ENCODE measurements around the gene WWP2. TPM values are rescaled to one million over a fixed set of nuclear protein-coding genes. Genes with fewer than 3 reads are reported as not detected.

The WWP2 gene
- total RNA-seq, 2 experiments from 2014 or later, result 30.7 to 35.1 TPM

DNA sequence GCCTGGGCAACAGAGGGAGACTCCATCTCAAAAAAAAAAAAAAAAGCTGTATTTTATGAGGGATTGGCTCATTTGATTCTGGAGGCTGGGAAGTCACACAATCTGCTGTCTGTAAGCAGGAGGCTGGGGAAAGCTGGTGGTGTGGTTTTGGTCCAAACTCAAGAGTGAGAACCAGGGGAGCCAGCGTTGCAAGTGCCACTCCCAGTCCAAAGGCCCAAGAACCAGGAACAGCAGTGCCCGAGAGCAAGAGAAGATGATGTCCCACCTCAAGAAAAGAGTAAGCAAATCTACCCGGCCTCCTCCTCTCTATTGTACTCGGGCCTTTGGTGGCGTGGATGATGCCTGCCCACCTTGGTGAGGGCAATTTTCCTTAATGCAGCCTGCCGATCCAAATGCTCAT lies 30.0 kb upstream of the WWP2 start:
- no peaks in the 10 kb centered on the region for H3K36me3 Mint-ChIP-seq (ENCODE audit: low read depth)
- no peak for ATAC-seq
- no peak for DNase-seq
- H3K4me3 Mint-ChIP-seq, result no peak overlapping the region
- H3K9me3 Mint-ChIP-seq, result no peaks in the 10 kb centered on the region
- ChIA-PET CTCF (interaction anchor here (2.1 kb wide), 1 partner anchor 22 kb away, joined by 10 read pairs; the partner anchor contains the start of gene NOB1), POLR2A (interaction anchor here (0.7 to 2.2 kb wide), 3 partner anchors 9 to 23 kb away, joined by 3 to 7 read pairs (median 4); partner anchors contain the start of gene NOB1)
- H3K4me1 Mint-ChIP-seq (ENCODE audit: low read depth), result peaks cover 9% of the 10 kb centered on the region
- H3K27me3 Mint-ChIP-seq, result no peaks in the 10 kb centered on the region
- TF ChIP-seq CTCF (IDR thresholded peaks at IDR 0.05), result no peak
- intact Hi-C loops (cut with micrococcal nuclease), result no loop called here
- no peak overlapping the region for H3K27ac Mint-ChIP-seq

DNA sequence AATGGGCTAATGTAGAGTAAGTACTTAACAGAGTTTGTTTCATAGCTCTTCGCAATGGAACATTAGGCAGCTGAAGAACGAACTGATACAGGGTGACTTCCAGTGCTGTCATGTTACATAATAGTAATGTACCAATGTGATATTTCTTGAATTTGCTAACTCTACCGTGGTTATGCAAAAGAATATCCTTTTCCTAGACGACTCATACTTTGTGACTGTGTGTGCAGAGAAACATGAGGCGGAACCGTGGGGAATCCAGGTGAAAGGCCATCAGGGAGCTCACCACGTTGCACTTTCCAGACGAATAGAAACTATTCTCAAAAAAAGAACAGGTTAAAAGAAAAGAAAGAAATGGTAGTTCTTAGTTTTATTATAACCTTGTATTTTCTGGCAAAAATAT lies 20.6 kb upstream of the WWP2 start:
- Mint-ChIP-seq H3K9me3 (no peaks in the 10 kb centered on the region), H3K27ac (no peak overlapping the region), H3K4me3 (no peak overlapping the region), H3K4me1 (ENCODE audit: low read depth) (no peaks in the 10 kb centered on the region), H3K27me3 (no peaks in the 10 kb centered on the region), H3K36me3 (ENCODE audit: low read depth) (peaks cover 52% of the 10 kb centered on the region)
- DNase-seq (no peak), ATAC-seq (no peak)
- POLR2A ChIA-PET, result interaction anchor here (0.6 to 2.7 kb wide), 6 partner anchors 9 to 22 kb away, joined by 3 to 11 read pairs (median 3); partner anchors contain the start of genes NOB1 and NQO1
- no peak for TF ChIP-seq CTCF (IDR thresholded peaks at IDR 0.05)
- intact Hi-C loops (cut with micrococcal nuclease), result no loop called here
- CTCF ChIA-PET, result interaction anchor here (1.5 to 1.8 kb wide), 2 partner anchors 13 to 32 kb away, joined by 5 to 7 read pairs; partner anchors contain the start of gene NOB1

DNA sequence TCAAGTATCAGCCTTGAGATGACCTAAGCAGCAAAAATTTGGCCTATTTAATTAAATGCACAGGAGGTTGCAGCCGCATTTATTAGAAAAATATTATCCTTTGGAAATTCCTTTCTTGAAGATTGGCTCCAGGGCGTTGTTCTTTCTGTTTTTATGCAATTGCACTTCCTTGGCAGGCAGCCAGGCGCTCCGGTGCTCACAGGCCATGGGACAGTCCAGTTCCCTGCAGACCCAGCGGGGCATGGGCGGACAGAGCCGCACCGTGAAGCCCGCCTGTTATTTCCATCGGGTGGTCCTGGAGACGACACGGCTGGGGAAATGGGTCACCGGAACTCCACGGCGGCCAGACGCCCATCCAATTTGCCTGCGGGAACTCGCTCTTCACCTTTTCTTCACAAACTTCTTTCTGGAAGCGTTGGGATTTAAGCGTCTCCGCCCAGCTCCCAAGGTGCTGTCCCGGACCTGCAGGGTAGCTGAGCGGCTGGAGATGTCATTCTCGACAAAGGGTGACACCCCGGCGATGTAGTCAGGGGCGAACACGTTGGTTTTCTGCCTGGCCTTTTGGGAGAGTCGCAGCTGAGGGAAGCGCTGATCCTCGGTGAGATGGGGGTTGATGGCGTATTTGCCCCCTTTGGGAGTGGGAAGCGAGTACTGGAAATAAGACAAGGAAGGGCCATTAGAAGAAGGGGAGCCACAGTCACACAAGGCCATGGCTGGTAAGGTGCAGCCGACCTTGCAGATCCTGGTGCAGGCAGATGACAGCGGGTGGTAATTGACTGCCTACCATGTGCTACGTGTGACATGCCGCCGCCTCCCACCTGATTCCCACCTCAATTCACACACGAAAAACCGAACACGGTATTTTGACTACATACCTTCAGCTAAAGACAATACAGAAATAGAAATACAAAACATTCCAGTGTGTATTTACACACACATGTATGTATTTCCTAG lies 19.9 kb upstream of the WWP2 start:
- DNase-seq, result no peak
- no peaks in the 10 kb centered on the region for H3K27me3 Mint-ChIP-seq
- peaks cover 54% of the 10 kb centered on the region for H3K36me3 Mint-ChIP-seq (ENCODE audit: low read depth)
- no peak overlapping the region for H3K27ac Mint-ChIP-seq
- TF ChIP-seq CTCF (IDR thresholded peaks at IDR 0.05), result no peak
- no peaks in the 10 kb centered on the region for H3K4me1 Mint-ChIP-seq (ENCODE audit: low read depth)
- CTCF ChIA-PET, result interaction anchor here (0.8 to 1.8 kb wide), 3 partner anchors 12 to 33 kb away, joined by 3 to 7 read pairs (median 5); partner anchors contain the start of gene NOB1
- ATAC-seq, result no peak
- POLR2A ChIA-PET, result interaction anchor here (0.8 to 2.7 kb wide), 5 partner anchors 12 to 21 kb away, joined by 3 to 11 read pairs (median 3); partner anchors contain the start of genes NOB1 and NQO1
- H3K9me3 Mint-ChIP-seq, result no peaks in the 10 kb centered on the region
- H3K4me3 Mint-ChIP-seq, result no peak overlapping the region
- intact Hi-C loops (cut with micrococcal nuclease), result no loop called here

GRCh38 chr16:69744363-69745231 lies 17.5 kb upstream of the WWP2 start:
- intact Hi-C loops (cut with micrococcal nuclease), result no loop called here
- Mint-ChIP-seq H3K36me3 (ENCODE audit: low read depth) (peaks cover 72% of the 10 kb centered on the region), H3K4me3 (no peak overlapping the region), H3K9me3 (no peaks in the 10 kb centered on the region), H3K27ac (peak overlapping the region; percentile 16), H3K27me3 (no peaks in the 10 kb centered on the region), H3K4me1 (ENCODE audit: low read depth) (peaks cover 7% of the 10 kb centered on the region)
- no peak for ATAC-seq
- DNase-seq, result no peak
- no peak for TF ChIP-seq CTCF (IDR thresholded peaks at IDR 0.05)
- CTCF ChIA-PET, result interaction anchor here (3.0 kb wide), 1 partner anchor 10 kb away, joined by 15 read pairs; the partner anchor contains the start of gene NOB1
- POLR2A ChIA-PET, result interaction anchor here (1.0 to 2.5 kb wide), 3 partner anchors 9 to 339 kb away, joined by 3 to 19 read pairs (median 4); partner anchors contain the start of gene WWP2
